Activated T-cell treated with anti-CD3 and anti-CD28 coated beads, Interleukin-2, amount 50 U/mL, for 4 hours (primary cell): Measurements from ENCODE around the gene CNMD. TPM values are rescaled to one million over a fixed set of nuclear protein-coding genes. Genes with fewer than 3 reads are reported as not detected.

Experiments
- ATAC-seq, 2 donors: fragments of 200-7000 bp; cut with Tn5 transposase; one replicate each; pipeline ENCODE4 v1.10.0; 2021
- DNase-seq: peaks from one replicate; pipeline ENCODE4 v3.0.0-alpha.2; 2020
- H3K27me3 Mint-ChIP-seq: one replicate; pipeline ENCODE4 v1.8.0; 2021; ENCODE audit warnings: low read depth, mixed read lengths
- H3K36me3 Mint-ChIP-seq: one replicate; pipeline ENCODE4 v1.8.0; 2022; ENCODE audit warnings: mixed read lengths; ENCODE audit not compliant: insufficient read depth
- H3K4me1 Mint-ChIP-seq: one replicate; pipeline ENCODE4 v1.8.0; 2021; ENCODE audit warnings: low read depth, mixed read lengths
- H3K4me3 Mint-ChIP-seq: one replicate; pipeline ENCODE4 v1.8.0; 2021; ENCODE audit warnings: mild to moderate bottlenecking, moderate library complexity, mixed read lengths
- H3K9me3 Mint-ChIP-seq: one replicate; pipeline ENCODE4 v1.8.0; 2021; ENCODE audit warnings: mixed read lengths
- total RNA-seq, 3 donors: library from RNA; stranded (reverse); gene quantifications; one replicate each; pipeline ENCODE4 v1.2.1, GENCODE V29; 2021

CNMD gene
- not detected for total RNA-seq

GRCh38 chr13:52739468-52740071 lies at the start of gene CNMD:
TSS of gene CNMD (minus strand) at chr13:52739820. CDS start at chr13:52739701, 119 bp downstream.
- no peak for DNase-seq
- Mint-ChIP-seq H3K4me3 (peak within 1 kb of the TSS; percentile 39), H3K4me1 (peaks cover 5% of the 10 kb centered on the region), H3K9me3 (peaks cover 8% of the 10 kb centered on the region), H3K36me3 (no peaks in the 10 kb centered on the region), H3K27me3 (peaks cover 56% of the 10 kb centered on the region)
- peak in 1 of 2 donors; percentile 11 for ATAC-seq

DNA sequence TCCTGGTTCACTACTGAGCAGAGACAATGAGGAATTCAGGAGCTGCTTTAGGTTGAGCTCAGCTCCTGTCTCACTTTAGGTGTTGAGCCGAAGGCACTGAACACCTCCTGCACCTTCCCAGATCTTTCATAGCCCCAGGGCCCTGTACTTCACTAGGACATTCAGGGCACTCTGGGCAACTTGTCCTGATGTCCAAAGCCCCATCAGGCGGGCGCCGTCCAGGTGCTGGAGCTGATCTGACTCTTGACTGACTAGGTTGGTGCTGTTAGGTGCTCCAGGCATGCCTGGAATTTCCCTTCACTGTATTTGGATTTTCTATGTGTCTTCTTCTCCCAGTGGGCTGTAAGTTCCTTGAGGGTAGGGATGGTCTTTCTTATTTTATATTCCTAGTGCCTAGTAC lies 48.4 kb upstream of the CNMD start:
- DNase-seq (no peak), ATAC-seq (no peak)
- Mint-ChIP-seq H3K4me1 (no peaks in the 10 kb centered on the region), H3K27me3 (peaks cover 10% of the 10 kb centered on the region), H3K9me3 (no peaks in the 10 kb centered on the region), H3K36me3 (no peaks in the 10 kb centered on the region), H3K4me3 (no peak overlapping the region)

DNA sequence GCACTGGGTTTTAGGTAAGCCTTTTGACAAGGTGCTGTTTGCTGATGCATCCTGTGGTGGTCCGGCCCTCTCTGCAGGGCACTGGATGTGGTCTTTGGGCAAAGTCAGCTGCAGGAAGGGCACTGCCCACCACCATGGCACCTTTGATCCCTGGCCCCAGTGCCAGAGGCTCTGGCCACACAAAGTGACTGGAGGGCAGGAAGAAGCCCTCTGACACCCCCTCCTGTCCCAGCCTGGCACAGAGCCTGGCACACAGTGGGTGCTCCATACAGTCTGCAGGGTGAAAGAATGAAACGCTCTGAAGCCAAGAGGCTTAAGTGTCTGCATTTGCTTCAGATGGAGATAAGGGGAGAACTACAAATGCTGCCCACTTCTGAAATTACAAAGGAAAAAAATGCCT lies 47.6 kb upstream of the CNMD start:
- H3K4me3 Mint-ChIP-seq = no peak overlapping the region
- no peak for ATAC-seq
- no peaks in the 10 kb centered on the region for H3K4me1 Mint-ChIP-seq
- H3K9me3 Mint-ChIP-seq = no peaks in the 10 kb centered on the region
- DNase-seq = no peak
- peaks cover 10% of the 10 kb centered on the region for H3K27me3 Mint-ChIP-seq
- no peaks in the 10 kb centered on the region for H3K36me3 Mint-ChIP-seq

- Mint-ChIP-seq H3K9me3 (no peaks in the 10 kb centered on the region), H3K27me3 (peaks cover 10% of the 10 kb centered on the region), H3K4me1 (no peaks in the 10 kb centered on the region), H3K36me3 (no peaks in the 10 kb centered on the region), H3K4me3 (no peak overlapping the region)
- no peak for DNase-seq
- no peak for ATAC-seq
Observed at GRCh38 chr13:52786766-52787165, 47.1 kb upstream of the CNMD start.

DNA sequence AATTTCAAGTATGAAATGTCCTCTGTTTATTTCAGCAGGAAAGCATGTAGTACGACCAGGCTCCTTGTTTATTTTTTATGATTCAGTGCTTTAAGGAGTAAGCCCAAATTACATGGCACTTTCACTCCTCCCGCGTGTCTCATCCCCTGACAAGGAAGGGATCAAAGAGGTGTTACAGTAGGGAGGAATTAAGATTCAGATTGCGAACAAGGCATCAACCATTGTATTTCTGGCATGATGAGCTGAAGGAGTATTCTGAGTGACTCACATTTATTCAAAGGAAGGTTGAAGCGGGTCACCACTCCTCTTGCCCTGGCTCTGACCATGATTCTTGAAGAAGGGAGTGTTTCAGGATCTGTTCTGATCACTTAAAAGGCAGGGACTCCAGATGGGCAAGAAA lies 46.1 kb upstream of the CNMD start:
- H3K4me1 Mint-ChIP-seq = no peaks in the 10 kb centered on the region
- ATAC-seq (no peak), DNase-seq (no peak)
- no peaks in the 10 kb centered on the region for H3K9me3 Mint-ChIP-seq
- H3K27me3 Mint-ChIP-seq = peaks cover 14% of the 10 kb centered on the region
- H3K36me3 Mint-ChIP-seq = no peaks in the 10 kb centered on the region
- no peak overlapping the region for H3K4me3 Mint-ChIP-seq

DNA sequence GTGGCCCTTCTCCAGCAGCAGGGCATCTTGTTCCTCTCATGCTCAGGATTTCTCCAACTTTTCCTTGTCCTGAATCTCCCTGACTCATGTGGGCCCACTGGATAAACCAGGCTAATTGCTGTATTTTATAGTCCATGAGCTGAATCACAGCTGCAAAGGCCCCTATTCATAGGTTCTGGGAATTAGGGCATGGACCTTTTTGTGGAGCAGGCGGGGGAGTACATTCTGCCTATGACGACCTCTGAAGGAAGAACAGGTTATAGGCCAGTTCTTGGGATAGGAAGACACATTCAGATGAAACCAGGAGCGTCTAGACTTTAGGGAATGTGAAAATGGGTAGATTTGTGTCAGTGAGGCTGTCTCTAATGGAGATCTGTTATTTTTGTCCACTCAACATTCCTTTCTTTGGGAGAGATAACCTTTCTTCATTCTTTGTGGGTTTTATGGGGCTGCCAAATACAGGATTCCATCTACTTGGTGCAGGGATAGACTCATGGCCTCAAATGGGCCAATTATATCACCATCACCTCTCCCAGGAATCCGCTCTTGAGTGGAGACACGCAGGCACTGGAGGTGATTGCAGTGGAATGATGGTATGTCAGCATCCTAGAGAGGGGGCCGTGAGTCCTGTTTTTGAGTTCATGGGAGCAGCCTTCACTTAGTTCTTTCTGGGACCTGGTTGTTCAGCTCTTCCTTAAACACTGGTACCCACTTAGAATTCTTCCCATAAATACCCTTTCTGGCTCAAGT lies 45.1 kb upstream of the CNMD start:
- no peak for ATAC-seq
- Mint-ChIP-seq H3K4me3 (no peak overlapping the region), H3K27me3 (peaks cover 12% of the 10 kb centered on the region), H3K9me3 (no peaks in the 10 kb centered on the region), H3K36me3 (no peaks in the 10 kb centered on the region), H3K4me1 (no peaks in the 10 kb centered on the region)
- DNase-seq = no peak

DNA sequence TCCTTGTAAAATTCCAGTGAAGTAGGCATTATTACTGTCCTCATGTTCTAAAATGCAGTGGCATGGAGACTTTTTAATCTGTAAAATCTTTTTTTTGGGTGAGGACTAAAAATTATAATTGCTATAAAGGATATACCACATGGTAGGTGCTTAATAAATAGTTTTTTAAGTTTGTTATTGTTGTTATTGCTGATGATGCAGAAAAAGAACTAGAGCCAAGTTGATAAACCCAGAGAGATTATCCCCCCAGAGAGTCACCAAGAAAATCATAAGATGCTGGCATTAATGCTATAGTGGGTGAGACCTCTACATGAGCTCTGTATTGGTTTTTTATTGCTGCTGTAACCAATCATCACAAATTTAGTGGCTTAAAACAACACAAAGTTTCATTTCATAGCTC lies 44.3 kb upstream of the CNMD start:
- no peaks in the 10 kb centered on the region for H3K4me1 Mint-ChIP-seq

GRCh38 chr13:52782471-52783448 lies 43.1 kb upstream of the CNMD start:
- Mint-ChIP-seq H3K36me3 (no peaks in the 10 kb centered on the region), H3K27me3 (peaks cover 6% of the 10 kb centered on the region), H3K9me3 (no peaks in the 10 kb centered on the region), H3K4me3 (no peak overlapping the region), H3K4me1 (no peaks in the 10 kb centered on the region)
- DNase-seq (no peak), ATAC-seq (no peak)

More for the DNA sequence above, 44.3 kb upstream of the CNMD start:
- no peak for DNase-seq
- ATAC-seq = no peak
- no peaks in the 10 kb centered on the region for H3K36me3 Mint-ChIP-seq
- peaks cover 8% of the 10 kb centered on the region for H3K27me3 Mint-ChIP-seq
- no peaks in the 10 kb centered on the region for H3K9me3 Mint-ChIP-seq
- H3K4me3 Mint-ChIP-seq = no peak overlapping the region

DNA sequence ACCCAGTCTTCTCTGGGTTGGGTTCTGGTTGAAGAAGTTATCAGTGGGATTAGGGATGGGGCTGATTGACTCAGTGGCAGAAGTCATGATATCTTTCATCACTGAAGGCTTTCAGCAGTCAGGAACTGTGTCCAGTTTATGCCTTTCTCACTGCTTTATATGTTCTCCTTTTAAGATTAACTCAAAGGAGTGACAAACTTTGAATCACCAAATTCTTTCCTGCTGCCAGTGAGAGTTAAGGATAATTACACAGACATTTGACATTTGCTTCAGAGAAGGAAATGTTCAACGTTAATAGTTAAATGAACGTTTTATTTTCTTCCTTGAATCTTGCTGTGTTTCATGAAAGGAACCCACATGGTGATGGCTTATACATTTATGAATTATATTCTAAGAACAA lies 41.0 kb upstream of the CNMD start:
- Mint-ChIP-seq H3K4me1 (no peaks in the 10 kb centered on the region), H3K9me3 (no peaks in the 10 kb centered on the region), H3K4me3 (no peak overlapping the region), H3K27me3 (peaks cover 14% of the 10 kb centered on the region), H3K36me3 (no peaks in the 10 kb centered on the region)
- DNase-seq (no peak), ATAC-seq (no peak)

- Mint-ChIP-seq H3K36me3 (no peaks in the 10 kb centered on the region), H3K9me3 (no peaks in the 10 kb centered on the region), H3K27me3 (peaks cover 19% of the 10 kb centered on the region), H3K4me3 (no peak overlapping the region), H3K4me1 (no peaks in the 10 kb centered on the region)
- DNase-seq (no peak), ATAC-seq (no peak)
Observed at GRCh38 chr13:52780092-52780491, 40.5 kb upstream of the CNMD start.

- no peak for DNase-seq
- Mint-ChIP-seq H3K4me3 (no peak overlapping the region), H3K9me3 (no peaks in the 10 kb centered on the region), H3K4me1 (no peaks in the 10 kb centered on the region), H3K27me3 (peaks cover 19% of the 10 kb centered on the region), H3K36me3 (no peaks in the 10 kb centered on the region)
- ATAC-seq = no peak
Observed at GRCh38 chr13:52779103-52779502, 39.5 kb upstream of the CNMD start.

DNA sequence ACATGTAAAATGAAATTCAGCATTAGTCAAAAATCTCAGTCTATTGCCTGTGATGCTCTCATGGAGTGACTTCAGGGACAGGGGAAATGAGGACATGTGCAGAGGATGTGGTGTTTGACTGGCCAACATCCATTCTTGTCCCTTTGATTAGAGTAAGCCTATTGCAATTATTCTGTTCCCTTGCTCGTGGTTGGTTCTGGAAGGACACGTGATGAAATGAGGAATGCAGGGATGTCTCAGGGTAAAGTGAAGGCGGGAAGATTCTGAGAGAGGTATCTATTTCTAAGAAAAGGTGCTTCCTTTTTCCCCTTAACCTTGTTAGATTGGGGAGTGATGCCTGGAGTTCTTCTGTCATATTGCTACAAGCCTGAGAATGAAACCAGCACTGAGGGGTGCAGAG lies 37.1 kb upstream of the CNMD start:
- Mint-ChIP-seq H3K4me1 (no peaks in the 10 kb centered on the region), H3K36me3 (no peaks in the 10 kb centered on the region), H3K27me3 (peaks cover 19% of the 10 kb centered on the region)

DNA sequence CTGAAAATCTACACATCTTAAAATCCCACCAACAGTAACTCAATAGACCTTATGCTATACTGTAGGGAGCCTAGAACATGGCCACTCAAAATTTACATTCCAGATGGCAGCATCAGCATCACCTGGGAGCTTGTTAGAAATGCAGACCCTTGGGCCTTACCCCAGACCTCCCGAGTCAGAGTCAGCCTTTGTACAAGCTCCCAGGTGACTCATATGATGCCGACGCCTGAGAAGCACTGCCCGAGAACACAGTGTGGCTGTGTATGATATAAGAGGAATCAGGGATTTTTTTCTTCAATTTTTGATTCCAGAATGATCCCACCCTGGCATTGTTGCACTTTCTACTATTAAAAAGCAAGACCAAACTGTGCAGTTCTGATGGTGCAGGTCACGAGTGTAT lies 35.9 kb upstream of the CNMD start:
- Mint-ChIP-seq H3K4me1 (no peaks in the 10 kb centered on the region), H3K27me3 (peaks cover 14% of the 10 kb centered on the region), H3K9me3 (no peaks in the 10 kb centered on the region), H3K36me3 (no peaks in the 10 kb centered on the region), H3K4me3 (no peak overlapping the region)
- no peak for DNase-seq
- ATAC-seq = no peak

More for the DNA sequence above, 37.1 kb upstream of the CNMD start:
- ATAC-seq (no peak), DNase-seq (no peak)
- Mint-ChIP-seq H3K9me3 (no peaks in the 10 kb centered on the region), H3K4me3 (no peak overlapping the region)

DNA sequence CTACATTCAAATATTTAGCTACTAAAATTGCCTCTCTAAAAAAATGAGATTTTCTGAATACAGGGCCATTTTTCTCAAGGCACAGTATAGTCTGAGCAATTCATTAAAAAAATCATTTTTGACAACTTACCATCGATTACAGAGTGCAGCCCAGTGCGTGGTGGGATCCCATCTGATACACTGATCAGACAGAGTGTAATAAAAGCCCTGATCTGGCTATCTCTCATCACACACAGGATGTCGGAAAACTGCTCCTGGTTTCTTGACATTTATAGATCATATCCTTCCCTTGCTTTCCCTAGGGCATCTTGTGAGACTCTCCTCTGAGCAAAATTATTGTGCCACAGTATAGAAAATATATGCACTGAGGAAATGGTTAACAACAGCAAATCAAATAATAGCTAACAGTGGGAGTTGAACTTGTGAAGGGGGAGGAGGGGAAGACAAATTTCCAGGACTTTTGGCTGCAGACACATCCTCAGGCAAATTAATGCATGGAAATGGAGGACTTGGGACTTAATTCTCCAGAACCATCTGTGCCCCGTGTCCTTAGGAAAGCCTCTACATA lies 28.4 kb upstream of the CNMD start:
- Mint-ChIP-seq H3K4me3 (no peak overlapping the region), H3K36me3 (no peaks in the 10 kb centered on the region), H3K27me3 (peaks cover 4% of the 10 kb centered on the region), H3K9me3 (no peaks in the 10 kb centered on the region), H3K4me1 (no peaks in the 10 kb centered on the region)
- no peak for ATAC-seq
- no peak for DNase-seq
